ENCODE measurements around the gene PLEKHM1.

PLEKHM1 gene

DNA sequence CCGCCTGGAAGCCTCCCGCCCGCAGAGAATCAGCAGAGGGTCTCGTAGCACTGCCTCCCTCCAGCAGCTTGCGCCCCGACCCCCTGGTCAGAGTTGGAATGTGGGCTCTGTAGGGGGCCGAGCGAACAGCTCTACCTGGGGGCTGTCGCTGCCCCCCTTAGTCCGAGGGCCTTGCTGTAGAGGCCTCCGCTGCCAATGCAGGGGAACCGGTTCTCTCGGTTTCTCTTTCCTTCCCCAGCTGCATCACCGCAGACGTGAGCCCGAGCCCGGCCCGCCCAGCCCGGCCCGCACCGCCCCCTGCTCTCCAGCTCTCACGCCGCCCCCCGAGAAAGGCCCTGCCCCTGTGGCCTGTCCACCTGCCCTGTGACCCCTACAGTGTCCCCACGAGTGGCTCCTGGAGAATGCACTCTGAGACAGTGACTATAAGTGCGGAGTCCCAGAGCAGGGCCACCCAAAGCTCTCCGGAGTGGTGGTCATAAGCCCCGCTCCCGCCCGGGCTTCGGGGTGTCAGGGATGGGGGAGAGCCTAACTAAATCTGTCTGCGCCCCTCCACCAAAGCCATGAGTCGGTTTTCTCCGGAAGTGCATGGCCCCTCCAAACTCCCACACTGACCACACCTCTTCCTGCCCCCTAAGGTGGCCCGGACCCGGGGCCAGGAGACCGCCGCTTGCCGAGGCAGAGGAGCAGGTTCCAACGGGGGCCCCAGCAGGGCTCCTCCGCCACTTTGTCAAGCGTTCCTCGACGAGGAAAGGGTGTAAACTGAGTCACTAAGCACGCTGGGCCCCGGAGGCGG is 59.6 kb downstream of the PLEKHM1 start (continued):
- TF ChIP-seq TSHZ2 (CRISPR knock-in tag; IDR thresholded peaks at IDR 0.05), result no peak
- TF ChIP-seq TOX (CRISPR knock-in tag; IDR thresholded peaks at IDR 0.05; ENCODE audit: borderline replicate concordance), result no peak
- TF ChIP-seq ARNTL (CRISPR knock-in tag; IDR thresholded peaks at IDR 0.05; ENCODE audit: borderline replicate concordance, low read depth), result no peak
- TF ChIP-seq, protein P1, sequence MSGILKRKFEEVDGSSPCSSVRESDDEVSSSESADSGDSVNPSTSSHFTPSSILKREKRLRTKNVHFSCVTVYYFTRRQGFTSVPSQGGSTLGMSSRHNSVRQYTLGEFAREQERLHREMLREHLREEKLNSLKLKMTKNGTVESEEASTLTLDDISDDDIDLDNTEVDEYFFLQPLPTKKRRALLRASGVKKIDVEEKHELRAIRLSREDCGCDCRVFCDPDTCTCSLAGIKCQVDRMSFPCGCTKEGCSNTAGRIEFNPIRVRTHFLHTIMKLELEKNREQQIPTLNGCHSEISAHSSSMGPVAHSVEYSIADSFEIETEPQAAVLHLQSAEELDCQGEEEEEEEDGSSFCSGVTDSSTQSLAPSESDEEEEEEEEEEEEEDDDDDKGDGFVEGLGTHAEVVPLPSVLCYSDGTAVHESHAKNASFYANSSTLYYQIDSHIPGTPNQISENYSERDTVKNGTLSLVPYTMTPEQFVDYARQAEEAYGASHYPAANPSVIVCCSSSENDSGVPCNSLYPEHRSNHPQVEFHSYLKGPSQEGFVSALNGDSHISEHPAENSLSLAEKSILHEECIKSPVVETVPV (CRISPR knock-in tag; IDR thresholded peaks at IDR 0.05), result no peak
- TF ChIP-seq PPARA (CRISPR knock-in tag; IDR thresholded peaks at IDR 0.05; ENCODE audit: borderline replicate concordance), result no peak

DNA sequence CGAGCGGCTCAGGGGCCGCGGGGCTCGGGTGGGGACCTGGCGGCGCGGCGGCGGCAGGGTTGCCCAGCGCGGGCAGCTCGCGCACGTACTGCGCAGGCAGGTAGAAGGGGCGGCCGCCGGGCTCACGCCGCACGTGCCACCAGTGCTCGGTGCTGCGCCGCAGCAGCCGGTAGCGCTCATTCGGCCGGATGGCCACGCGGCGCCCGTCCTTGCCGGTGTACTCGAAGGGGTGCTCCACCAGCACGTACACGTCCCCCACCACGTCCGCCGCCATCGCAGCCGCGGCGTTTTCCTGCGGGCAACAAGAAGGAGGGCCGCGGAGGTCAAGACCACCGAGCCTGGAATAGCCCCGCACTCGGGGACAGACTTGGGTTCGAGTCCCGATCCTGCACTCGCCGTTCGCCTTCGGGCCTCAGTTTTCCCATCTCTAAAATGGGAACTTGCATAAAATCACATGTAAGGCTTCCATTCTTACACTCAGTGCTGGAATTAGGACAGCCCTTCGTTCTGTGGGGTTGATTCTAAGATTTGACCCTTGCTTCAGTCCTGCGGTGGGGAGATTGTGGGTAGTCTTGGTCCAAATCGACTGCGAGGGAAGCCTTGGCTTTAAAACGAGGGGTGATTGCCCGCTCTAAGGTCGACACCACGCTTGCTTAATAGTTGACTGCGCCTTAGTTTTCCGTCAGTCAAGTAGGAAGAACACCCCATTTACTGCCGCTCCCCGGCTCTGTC is 60.3 kb downstream of the PLEKHM1 start:
- no peak for ATAC-seq
- no peak for TF ChIP-seq ZFP3 (CRISPR knock-in tag; IDR thresholded peaks at IDR 0.05)
- no peak for TF ChIP-seq PATZ1 (CRISPR knock-in tag; IDR thresholded peaks at IDR 0.05; ENCODE audit: borderline replicate concordance)
- no peak for TF ChIP-seq TSHZ2 (CRISPR knock-in tag; IDR thresholded peaks at IDR 0.05)
- TF ChIP-seq ZNF565 (CRISPR knock-in tag; conservative IDR thresholded peaks at IDR 0.05; ENCODE audit: low read depth), result no peak
- no peak for TF ChIP-seq RARB (CRISPR knock-in tag; IDR thresholded peaks at IDR 0.05)
- TF ChIP-seq BACH2 (CRISPR knock-in tag; IDR thresholded peaks at IDR 0.05; ENCODE audit: borderline replicate concordance), result no peak
- no peak for TF ChIP-seq ZC3H10 (CRISPR knock-in tag; IDR thresholded peaks at IDR 0.05)
- no peak for TF ChIP-seq ARNTL (CRISPR knock-in tag; IDR thresholded peaks at IDR 0.05; ENCODE audit: borderline replicate concordance, low read depth)
- no peak for TF ChIP-seq ESRRG (CRISPR knock-in tag; IDR thresholded peaks at IDR 0.05)
- TF ChIP-seq, protein P2, sequence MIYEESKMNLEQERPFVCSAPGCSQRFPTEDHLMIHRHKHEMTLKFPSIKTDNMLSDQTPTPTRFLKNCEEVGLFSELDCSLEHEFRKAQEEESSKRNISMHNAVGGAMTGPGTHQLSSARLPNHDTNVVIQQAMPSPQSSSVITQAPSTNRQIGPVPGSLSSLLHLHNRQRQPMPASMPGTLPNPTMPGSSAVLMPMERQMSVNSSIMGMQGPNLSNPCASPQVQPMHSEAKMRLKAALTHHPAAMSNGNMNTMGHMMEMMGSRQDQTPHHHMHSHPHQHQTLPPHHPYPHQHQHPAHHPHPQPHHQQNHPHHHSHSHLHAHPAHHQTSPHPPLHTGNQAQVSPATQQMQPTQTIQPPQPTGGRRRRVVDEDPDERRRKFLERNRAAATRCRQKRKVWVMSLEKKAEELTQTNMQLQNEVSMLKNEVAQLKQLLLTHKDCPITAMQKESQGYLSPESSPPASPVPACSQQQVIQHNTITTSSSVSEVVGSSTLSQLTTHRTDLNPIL (CRISPR knock-in tag; IDR thresholded peaks at IDR 0.05; ENCODE audit: low read depth), result no peak
- no peak for TF ChIP-seq TCF4 (CRISPR knock-in tag; IDR thresholded peaks at IDR 0.05; ENCODE audit: borderline replicate concordance)

GRCh38 chr17:45429339-45430005 is 61.0 kb downstream of the PLEKHM1 start:
- no peak for TF ChIP-seq ZNF70 (CRISPR knock-in tag; IDR thresholded peaks at IDR 0.05)
- no peak for TF ChIP-seq ESRRG (CRISPR knock-in tag; IDR thresholded peaks at IDR 0.05)
- TF ChIP-seq CSDC2 (CRISPR knock-in tag; IDR thresholded peaks at IDR 0.05), result no peak
- no peak for TF ChIP-seq ISL1 (CRISPR knock-in tag; IDR thresholded peaks at IDR 0.05)
- TF ChIP-seq ZFP3 (CRISPR knock-in tag; IDR thresholded peaks at IDR 0.05), result no peak
- no peak for ATAC-seq
